Vagina (tissue), 2 donors: ENCODE data around the gene AGR3. TPM values are rescaled to one million over a fixed set of nuclear protein-coding genes. Genes with fewer than 3 reads are reported as not detected.

Experiments used
- DNase-seq, 2 donors: peaks; one replicate each; pipeline ENCODE4 v3.0.0-alpha.2; 2017; ENCODE audit errors: extremely low spot score in 2 of 2
- H3K27ac ChIP-seq: fragments of 200-600 bp; sonication (generic); one replicate; pipeline ENCODE4 v1.5.1; 2019
- H3K27me3 ChIP-seq: fragments of 200-600 bp; sonication (generic); one replicate; pipeline ENCODE4 v1.5.1; 2019
- H3K36me3 ChIP-seq, 2 donors: fragments of 200-600 bp; sonication (generic); one replicate each; pipeline ENCODE4 v1.5.1; 2017 to 2019
- H3K4me1 ChIP-seq: fragments of 200-600 bp; sonication (generic); one replicate; pipeline ENCODE4 v1.5.1; 2019
- H3K4me3 ChIP-seq, 2 donors: fragments of 200-600 bp; sonication (generic); 1 replicate in 1 of 2; 2 replicates in 1 of 2; pipeline ENCODE4 v1.5.1; 2016 to 2019
- H3K9me3 ChIP-seq: fragments of 200-600 bp; sonication (generic); one replicate; pipeline ENCODE4 v1.5.1; 2019
- CTCF ChIP-seq, 3 experiments: fragments of 450-650 bp in 2 of 3; fragments of 200-600 bp in 1 of 3; sonication (generic) in 1 of 3; IDR thresholded peaks; one replicate each; pipeline ENCODE4 v1.5.1; 2017 to 2019; ENCODE audit warnings: antibody characterized with exemption in 3 of 3, mild to moderate bottlenecking in 2 of 3, moderate library complexity in 2 of 3
- POLR2A ChIP-seq, 2 donors: fragments of 450-650 bp; IDR thresholded peaks; one replicate each; pipeline ENCODE4 v1.6.1; 2017; ENCODE audit warnings: antibody characterized with exemption in 2 of 2, mild to moderate bottlenecking in 2 of 2, moderate library complexity in 2 of 2
- POLR2AphosphoS5 ChIP-seq, 2 donors: sonication (generic); formaldehyde crosslinking; IDR thresholded peaks; one replicate each; pipeline ENCODE4 v1.9.0; 2017; ENCODE audit warnings: antibody characterized with exemption in 2 of 2, mild to moderate bottlenecking in 2 of 2, low read depth in 1 of 2; ENCODE audit not compliant: insufficient read depth in 1 of 2
- intact Hi-C: fragments of 100-400 bp; cut with DNase I; formaldehyde crosslinking; loops from one replicate; pipeline ENCODE4 v1.15.1; 2023
- total RNA-seq: library from RNA; depleted of rRNA; stranded (reverse); fragments of >200 nt; gene quantifications from one replicate; pipeline ENCODE4 v1.2.3, GENCODE V29; 2016

The AGR3 gene
- total RNA-seq, 1 donor from 2014 or later, result not detected

GRCh38 chr7:16839646-16840045, 42.1 kb downstream of the AGR3 start:
- no peaks in the 10 kb centered on the region for H3K36me3 ChIP-seq
- TF ChIP-seq POLR2AphosphoS5 (IDR thresholded peaks at IDR 0.05; ENCODE audit: insufficient read depth in 1 of 2, low read depth in 1 of 2) (no peak), CTCF (IDR thresholded peaks at IDR 0.05) (no peak), POLR2A (IDR thresholded peaks at IDR 0.05) (no peak)
- no peaks in the 10 kb centered on the region for H3K27me3 ChIP-seq
- intact Hi-C loops, result no loop called here
- no peak overlapping the region for H3K27ac ChIP-seq
- DNase-seq, result no peak
- H3K4me3 ChIP-seq, result no peak overlapping the region
- no peaks in the 10 kb centered on the region for H3K4me1 ChIP-seq
- no peaks in the 10 kb centered on the region for H3K9me3 ChIP-seq

GRCh38 chr7:16838891-16839290, 42.9 kb downstream of the AGR3 start:
- Histone ChIP-seq H3K9me3 (no peaks in the 10 kb centered on the region), H3K27ac (no peak overlapping the region), H3K4me3 (no peak overlapping the region), H3K4me1 (no peaks in the 10 kb centered on the region), H3K27me3 (no peaks in the 10 kb centered on the region), H3K36me3 (no peaks in the 10 kb centered on the region)
- no peak for TF ChIP-seq POLR2A (IDR thresholded peaks at IDR 0.05)
- no peak for TF ChIP-seq CTCF (IDR thresholded peaks at IDR 0.05)
- intact Hi-C loops, result no loop called here
- no peak for DNase-seq

- Histone ChIP-seq H3K4me1 (no peaks in the 10 kb centered on the region), H3K27me3 (no peaks in the 10 kb centered on the region), H3K27ac (no peak overlapping the region), H3K9me3 (no peaks in the 10 kb centered on the region), H3K4me3 (no peak overlapping the region), H3K36me3 (no peaks in the 10 kb centered on the region)
- intact Hi-C loops, result no loop called here
- DNase-seq, result no peak
- TF ChIP-seq CTCF (IDR thresholded peaks at IDR 0.05) (no peak), POLR2A (IDR thresholded peaks at IDR 0.05) (no peak), POLR2AphosphoS5 (IDR thresholded peaks at IDR 0.05; ENCODE audit: insufficient read depth in 1 of 2, low read depth in 1 of 2) (no peak)
Observed at GRCh38 chr7:16838386-16838785, 43.4 kb downstream of the AGR3 start.

- no peaks in the 10 kb centered on the region for H3K4me1 ChIP-seq
- H3K27me3 ChIP-seq, result no peaks in the 10 kb centered on the region
- intact Hi-C loops, result no loop called here
- no peaks in the 10 kb centered on the region for H3K36me3 ChIP-seq
- no peaks in the 10 kb centered on the region for H3K9me3 ChIP-seq
- H3K4me3 ChIP-seq, result no peak overlapping the region
- TF ChIP-seq CTCF (IDR thresholded peaks at IDR 0.05) (no peak), POLR2A (IDR thresholded peaks at IDR 0.05) (no peak), POLR2AphosphoS5 (IDR thresholded peaks at IDR 0.05; ENCODE audit: insufficient read depth in 1 of 2, low read depth in 1 of 2) (no peak)
- H3K27ac ChIP-seq, result no peak overlapping the region
- DNase-seq, result no peak
Observed at GRCh38 chr7:16836481-16836880, 45.3 kb downstream of the AGR3 start.

- H3K36me3 ChIP-seq, result no peaks in the 10 kb centered on the region
- H3K4me3 ChIP-seq, result no peak overlapping the region
- intact Hi-C loops, result no loop called here
- no peak overlapping the region for H3K27ac ChIP-seq
- no peaks in the 10 kb centered on the region for H3K9me3 ChIP-seq
- H3K27me3 ChIP-seq, result no peaks in the 10 kb centered on the region
- DNase-seq, result no peak
- H3K4me1 ChIP-seq, result no peaks in the 10 kb centered on the region
- TF ChIP-seq CTCF (IDR thresholded peaks at IDR 0.05) (no peak), POLR2A (IDR thresholded peaks at IDR 0.05) (no peak), POLR2AphosphoS5 (IDR thresholded peaks at IDR 0.05; ENCODE audit: insufficient read depth in 1 of 2, low read depth in 1 of 2) (no peak)
Observed at GRCh38 chr7:16833373-16833772, 48.4 kb downstream of the AGR3 start.
